Measurements from ENCODE around the gene SEC24C. TPM values are rescaled to one million over a fixed set of nuclear protein-coding genes. Genes with fewer than 3 reads are reported as not detected.

The SEC24C gene
- total and polyA plus RNA-seq, 2 of the 13 experiments (the other 11 are each of a cell fraction or from before 2014, with no cell fraction given): 63.1 to 66.4 TPM

GRCh38 chr10:73743905-73744663 is at the start of gene SEC24C (continued):
- TF ChIP-seq AGO1 (IDR thresholded peaks at IDR 0.05; ENCODE audit: low read depth, low read length, poor library complexity, severe bottlenecking): peak; percentile 71
- TF ChIP-seq XBP1 (CRISPR knock-in tag; IDR thresholded peaks at IDR 0.05): peak; percentile 97; the same call in 1 of the 2 replicates
- TF ChIP-seq XRCC5 (optimal IDR thresholded peaks at IDR 0.05; ENCODE audit: low read length): peak; percentile 9
- TF ChIP-seq IKZF5 (CRISPR knock-in tag; IDR thresholded peaks at IDR 0.05): peak; percentile 71; the same call in 1 of the 2 replicates
- peak; percentile 95; the same call in 1 of the 2 replicates for TF ChIP-seq SNAI1 (CRISPR knock-in tag; IDR thresholded peaks at IDR 0.05; ENCODE audit: borderline replicate concordance)
- TF ChIP-seq NFIC (IDR thresholded peaks at IDR 0.05; ENCODE audit: low read length): peak; percentile 59; the same call in 1 of the 2 replicates
- TF ChIP-seq KAT7 (CRISPR knock-in tag; IDR thresholded peaks at IDR 0.05; ENCODE audit: borderline replicate concordance): peak; percentile 52
- no peak for TF ChIP-seq MATR3 (CRISPR knock-in tag; IDR thresholded peaks at IDR 0.05)
- TF ChIP-seq MZF1 (CRISPR knock-in tag; IDR thresholded peaks at IDR 0.05; ENCODE audit: borderline replicate concordance): no peak
- TF ChIP-seq, protein P1, sequence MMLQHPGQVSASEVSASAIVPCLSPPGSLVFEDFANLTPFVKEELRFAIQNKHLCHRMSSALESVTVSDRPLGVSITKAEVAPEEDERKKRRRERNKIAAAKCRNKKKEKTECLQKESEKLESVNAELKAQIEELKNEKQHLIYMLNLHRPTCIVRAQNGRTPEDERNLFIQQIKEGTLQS (CRISPR knock-in tag; IDR thresholded peaks at IDR 0.05): no peak
- peak; percentile 100 for TF ChIP-seq DMAP1 (CRISPR knock-in tag; IDR thresholded peaks at IDR 0.05)
- no peak for TF ChIP-seq MLLT10 (CRISPR knock-in tag; IDR thresholded peaks at IDR 0.05)
- TF ChIP-seq, protein P2, sequence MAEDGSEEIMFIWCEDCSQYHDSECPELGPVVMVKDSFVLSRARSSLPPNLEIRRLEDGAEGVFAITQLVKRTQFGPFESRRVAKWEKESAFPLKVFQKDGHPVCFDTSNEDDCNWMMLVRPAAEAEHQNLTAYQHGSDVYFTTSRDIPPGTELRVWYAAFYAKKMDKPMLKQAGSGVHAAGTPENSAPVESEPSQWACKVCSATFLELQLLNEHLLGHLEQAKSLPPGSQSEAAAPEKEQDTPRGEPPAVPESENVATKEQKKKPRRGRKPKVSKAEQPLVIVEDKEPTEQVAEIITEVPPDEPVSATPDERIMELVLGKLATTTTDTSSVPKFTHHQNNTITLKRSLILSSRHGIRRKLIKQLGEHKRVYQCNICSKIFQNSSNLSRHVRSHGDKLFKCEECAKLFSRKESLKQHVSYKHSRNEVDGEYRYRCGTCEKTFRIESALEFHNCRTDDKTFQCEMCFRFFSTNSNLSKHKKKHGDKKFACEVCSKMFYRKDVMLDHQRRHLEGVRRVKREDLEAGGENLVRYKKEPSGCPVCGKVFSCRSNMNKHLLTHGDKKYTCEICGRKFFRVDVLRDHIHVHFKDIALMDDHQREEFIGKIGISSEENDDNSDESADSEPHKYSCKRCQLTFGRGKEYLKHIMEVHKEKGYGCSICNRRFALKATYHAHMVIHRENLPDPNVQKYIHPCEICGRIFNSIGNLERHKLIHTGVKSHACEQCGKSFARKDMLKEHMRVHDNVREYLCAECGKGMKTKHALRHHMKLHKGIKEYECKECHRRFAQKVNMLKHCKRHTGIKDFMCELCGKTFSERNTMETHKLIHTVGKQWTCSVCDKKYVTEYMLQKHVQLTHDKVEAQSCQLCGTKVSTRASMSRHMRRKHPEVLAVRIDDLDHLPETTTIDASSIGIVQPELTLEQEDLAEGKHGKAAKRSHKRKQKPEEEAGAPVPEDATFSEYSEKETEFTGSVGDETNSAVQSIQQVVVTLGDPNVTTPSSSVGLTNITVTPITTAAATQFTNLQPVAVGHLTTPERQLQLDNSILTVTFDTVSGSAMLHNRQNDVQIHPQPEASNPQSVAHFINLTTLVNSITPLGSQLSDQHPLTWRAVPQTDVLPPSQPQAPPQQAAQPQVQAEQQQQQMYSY (CRISPR knock-in tag; IDR thresholded peaks at IDR 0.05): peak; percentile 96
- peak; percentile 44; the same call in 1 of the 2 replicates for TF ChIP-seq KLF9 (CRISPR knock-in tag; IDR thresholded peaks at IDR 0.05; ENCODE audit: low read depth)
- TF ChIP-seq THAP11 (CRISPR knock-in tag; IDR thresholded peaks at IDR 0.05): peak; percentile 95
- TF ChIP-seq SMARCC2 (IDR thresholded peaks at IDR 0.05): no peak
- no peak for TF ChIP-seq TP53 (CRISPR knock-in tag; conservative IDR thresholded peaks at IDR 0.05)
- TF ChIP-seq SP2 (CRISPR knock-in tag; IDR thresholded peaks at IDR 0.05): peak; percentile 85
- TF ChIP-seq ARID4A (CRISPR knock-in tag; IDR thresholded peaks at IDR 0.05; ENCODE audit: borderline replicate concordance): peak; percentile 93; the same call in 1 of the 2 replicates
- TF ChIP-seq, protein P3, sequence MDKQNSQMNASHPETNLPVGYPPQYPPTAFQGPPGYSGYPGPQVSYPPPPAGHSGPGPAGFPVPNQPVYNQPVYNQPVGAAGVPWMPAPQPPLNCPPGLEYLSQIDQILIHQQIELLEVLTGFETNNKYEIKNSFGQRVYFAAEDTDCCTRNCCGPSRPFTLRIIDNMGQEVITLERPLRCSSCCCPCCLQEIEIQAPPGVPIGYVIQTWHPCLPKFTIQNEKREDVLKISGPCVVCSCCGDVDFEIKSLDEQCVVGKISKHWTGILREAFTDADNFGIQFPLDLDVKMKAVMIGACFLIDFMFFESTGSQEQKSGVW (CRISPR knock-in tag; IDR thresholded peaks at IDR 0.05; ENCODE audit: borderline replicate concordance): no peak

All from HepG2 (cell line).